Measurements from ENCODE around the gene TACC3.
A peak's percentile ranks its signal among the peaks of the same experiment; 100 is the strongest.

The TACC3 gene

DNA sequence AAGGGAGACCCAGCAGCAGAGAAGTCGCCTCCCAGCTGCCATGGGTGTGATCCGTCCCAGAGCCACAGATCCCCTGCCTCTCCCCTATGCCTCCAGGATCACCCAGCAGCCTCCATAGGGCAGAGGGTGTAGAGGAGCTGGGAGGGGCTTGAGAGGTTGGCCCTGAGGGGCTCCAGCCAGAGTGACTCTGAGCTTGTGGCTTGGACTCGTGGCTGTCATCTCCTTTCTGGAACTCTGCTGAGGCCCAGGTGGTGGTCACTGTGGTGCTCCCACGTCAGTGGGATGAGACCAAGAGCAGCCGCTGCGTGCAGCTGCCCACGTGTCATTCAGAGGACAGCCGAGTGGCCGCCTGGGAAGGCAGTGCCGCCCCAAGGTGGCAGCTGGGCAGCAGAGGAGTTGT, 4.2 kb downstream of the TACC3 start:
- DNase-seq: no peak

DNA sequence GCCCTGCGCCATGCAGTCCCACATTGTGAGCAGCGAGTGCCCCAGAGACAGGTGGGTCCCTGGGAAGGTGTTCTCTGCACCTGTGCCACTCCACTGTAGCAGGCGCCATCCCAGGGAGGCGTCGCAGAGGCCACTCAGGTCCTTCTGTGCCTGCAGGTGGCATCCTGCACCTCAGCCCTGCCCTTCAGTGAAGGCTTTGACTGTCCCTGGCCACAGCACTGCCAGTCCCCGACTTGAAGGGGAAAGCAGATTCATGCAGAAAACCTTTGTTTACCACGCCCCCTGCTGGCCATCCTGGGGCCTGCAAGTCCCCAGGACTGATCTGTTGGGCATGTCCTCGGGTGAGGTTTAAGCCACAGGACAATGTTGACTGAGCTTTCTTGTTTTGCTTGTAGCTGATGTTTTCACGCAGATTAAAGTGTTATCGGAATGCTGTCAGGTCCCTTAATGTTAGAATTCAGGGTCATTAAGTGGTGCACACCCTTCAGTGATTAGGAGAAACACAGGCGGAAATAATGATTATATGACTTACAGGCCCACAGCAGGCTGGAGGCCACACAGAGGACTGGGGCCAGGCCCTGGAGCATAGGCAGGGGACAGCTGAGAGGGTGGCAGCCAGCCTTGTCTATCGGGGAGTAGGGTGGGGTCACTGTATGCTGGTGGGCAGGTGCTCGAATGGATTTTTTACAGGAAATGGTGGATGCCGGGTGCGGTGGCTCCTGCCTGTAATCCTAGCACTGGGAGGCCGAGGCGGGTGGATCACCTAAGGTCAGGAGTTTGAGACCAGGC, 5.0 kb downstream of the TACC3 start:
- DNase-seq: peak; percentile 96

DNA sequence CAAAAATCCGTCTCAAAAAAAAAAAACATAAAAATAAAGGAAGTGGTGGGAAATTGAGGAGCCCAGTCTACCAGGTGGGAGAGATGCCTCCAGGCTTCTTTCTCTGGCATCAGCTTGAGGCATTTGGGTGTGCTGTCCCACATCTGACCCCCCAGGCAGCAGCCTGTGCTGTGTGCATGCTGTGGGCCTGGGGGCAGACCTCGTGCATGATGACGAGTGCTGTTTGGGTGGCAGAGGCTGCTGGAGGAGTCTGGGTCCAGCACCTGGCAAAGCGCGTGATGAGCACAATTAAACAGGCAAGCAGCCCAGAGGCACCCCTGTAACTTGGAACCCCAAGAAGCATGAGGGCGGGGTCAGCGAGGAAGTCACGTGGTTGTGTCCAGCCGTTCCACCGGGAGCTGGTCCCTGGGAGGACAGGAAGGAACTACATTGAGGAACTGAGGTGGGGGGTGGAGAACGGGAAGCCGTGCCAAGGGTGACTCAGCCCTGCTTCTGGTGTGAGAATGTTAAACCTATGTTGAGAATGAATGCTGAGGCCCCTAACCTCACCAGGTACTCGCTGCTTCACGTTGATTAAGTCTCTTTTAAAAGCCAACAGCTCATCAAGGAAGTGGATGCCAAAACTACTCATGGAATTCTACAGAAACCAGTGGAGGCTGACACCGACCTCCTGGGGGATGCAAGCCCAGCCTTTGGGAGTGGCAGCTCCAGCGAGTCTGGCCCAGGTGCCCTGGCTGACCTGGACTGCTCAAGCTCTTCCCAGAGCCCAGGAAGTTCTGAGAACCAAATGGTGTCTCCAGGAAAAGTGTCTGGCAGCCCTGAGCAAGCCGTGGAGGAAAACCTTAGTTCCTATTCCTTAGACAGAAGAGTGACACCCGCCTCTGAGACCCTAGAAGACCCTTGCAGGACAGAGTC, 6.1 kb downstream of the TACC3 start:
- DNase-seq: no peak

DNA sequence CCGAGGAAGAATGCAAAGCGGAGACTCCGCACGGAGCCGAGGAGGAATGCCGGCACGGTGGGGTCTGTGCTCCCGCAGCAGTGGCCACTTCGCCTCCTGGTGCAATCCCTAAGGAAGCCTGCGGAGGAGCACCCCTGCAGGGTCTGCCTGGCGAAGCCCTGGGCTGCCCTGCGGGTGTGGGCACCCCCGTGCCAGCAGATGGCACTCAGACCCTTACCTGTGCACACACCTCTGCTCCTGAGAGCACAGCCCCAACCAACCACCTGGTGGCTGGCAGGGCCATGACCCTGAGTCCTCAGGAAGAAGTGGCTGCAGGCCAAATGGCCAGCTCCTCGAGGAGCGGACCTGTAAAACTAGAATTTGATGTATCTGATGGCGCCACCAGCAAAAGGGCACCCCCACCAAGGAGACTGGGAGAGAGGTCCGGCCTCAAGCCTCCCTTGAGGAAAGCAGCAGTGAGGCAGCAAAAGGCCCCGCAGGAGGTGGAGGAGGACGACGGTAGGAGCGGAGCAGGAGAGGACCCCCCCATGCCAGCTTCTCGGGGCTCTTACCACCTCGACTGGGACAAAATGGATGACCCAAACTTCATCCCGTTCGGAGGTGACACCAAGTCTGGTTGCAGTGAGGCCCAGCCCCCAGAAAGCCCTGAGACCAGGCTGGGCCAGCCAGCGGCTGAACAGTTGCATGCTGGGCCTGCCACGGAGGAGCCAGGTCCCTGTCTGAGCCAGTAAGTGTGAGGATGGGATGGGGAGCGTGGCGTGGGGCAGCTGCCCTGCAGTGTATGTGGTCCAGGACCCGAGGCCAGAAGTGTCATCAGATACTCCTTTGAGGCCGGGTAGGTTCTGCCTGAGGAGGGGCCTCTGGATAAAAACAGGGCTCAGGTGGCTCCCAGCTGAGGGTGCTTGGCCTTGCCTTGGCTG, 7.0 kb downstream of the TACC3 start:
- no peak for DNase-seq

DNA sequence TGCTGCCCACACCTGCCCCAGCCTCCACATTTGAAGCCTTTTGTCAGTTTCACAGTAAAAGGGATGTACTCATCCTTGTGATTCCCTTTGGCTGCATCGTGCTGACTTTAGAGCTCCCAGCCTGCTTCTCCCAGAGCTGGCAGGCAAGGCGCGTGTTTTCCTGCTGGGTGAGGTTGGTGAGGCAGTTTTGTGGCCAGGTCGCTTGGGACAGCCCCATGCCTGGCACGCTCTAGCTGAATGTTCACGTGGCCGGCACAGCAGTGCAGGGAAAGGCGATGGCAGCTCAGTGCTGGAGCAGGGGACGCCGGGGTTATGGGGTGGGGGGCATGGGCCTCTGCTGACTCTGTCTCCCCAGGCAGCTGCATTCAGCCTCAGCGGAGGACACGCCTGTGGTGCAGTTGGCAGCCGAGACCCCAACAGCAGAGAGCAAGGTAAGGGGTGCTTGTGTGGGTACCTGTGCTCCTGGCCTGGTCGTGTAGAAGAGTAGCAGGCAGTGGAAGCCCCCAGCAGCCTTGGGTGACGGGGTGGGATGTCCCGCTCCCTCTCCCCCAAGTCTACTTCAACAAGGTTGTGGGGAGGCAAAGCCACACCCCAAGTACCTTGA, 9.3 kb downstream of the TACC3 start:
- DNase-seq: peak; percentile 45

DNA sequence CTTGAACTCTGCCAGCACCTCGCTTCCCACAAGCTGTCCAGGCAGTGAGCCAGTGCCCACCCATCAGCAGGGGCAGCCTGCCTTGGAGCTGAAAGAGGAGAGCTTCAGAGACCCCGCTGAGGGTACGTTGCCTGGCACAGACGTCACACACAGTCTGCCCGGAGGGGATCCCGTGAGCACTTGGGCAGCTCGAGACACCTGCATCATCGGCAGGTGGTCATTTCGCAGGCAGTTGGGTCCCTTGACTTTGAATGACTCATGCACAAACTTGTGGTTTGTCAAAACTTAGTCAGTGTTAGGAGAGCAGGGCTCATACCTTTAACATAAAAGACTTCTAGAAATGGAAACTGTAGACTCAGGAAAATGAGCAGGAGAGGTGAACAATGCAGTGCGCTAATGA, 9.9 kb downstream of the TACC3 start:
- DNase-seq: no peak

DNA sequence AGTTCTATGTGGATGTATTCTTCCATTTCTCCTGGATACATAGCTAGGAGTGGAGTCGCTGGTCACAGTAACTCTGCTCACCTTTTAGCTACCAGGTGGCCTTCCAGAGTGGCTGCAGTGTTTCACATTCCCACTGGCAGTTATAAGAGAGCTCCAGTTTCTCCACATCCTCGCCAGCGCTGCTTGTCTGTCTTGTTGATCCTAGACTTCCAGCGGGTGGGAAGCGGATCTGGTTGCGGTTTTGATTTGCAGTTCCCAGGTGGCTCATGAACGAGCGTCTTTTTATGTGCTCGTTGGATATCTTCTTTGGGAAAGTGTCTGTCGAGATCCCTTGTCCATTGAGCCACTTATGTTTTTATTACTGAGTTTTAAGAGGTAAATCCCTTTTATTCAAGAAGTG, 11.6 kb downstream of the TACC3 start:
- no peak for DNase-seq

DNA sequence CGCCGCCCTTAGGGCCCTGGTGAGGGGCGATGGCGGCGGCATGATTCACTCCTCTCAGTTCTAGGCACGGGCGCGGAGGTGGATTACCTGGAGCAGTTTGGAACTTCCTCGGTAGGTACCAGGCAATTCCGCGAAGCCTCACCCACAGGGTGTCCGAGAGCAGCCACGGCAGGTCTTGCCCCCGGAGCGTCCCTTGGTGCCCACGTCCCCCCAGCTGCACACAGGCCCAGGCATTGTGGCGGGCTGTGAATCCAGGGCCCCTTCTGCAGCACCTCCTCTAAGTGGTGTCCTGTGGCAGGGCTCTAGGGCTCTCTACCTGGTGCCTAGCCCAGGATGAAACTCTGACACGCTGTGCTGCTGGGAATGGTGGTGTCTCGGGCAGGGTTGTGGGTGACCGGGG, 13.9 kb downstream of the TACC3 start:
- DNase-seq: no peak

DNA sequence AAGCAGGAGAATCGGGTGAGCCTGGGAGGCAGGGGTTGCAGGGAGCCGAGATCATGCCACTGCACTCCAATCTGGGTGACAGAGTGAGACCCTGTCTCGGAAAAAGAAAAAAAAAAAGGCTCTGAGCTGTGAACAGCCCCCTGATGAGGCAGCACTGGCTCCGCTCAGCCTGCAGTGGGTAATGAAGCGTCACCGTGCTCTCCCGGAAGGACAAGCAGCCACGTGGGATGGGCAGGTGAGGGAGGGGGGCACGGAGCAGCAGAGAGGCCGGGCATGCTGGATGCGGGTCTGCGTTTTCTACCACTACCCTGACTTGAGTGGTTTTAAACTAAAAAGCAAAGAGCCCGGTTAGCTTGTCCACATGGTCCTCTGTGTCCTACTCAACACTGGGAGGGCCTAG, 15.5 kb downstream of the TACC3 start:
- DNase-seq: no peak

DNA sequence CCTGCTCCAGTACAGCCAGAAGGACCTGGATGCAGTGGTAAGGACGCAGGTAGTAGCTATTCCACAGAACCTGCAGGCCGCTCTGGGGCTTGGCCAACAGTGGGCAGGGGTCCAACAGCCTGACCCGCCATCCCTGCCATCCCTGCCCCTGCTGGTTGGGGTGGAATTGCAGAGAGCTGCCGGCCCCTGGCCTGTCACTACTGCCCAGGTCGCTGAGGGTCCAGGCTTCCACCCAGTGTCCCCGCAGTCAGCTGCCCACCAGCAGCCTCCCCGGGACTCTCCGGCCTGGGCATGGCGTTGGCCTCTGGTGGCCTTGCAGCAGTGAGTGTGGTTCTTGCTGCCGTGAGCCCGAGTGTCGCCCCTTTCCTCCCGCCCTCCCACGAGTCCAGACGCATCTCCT, 16.3 kb downstream of the TACC3 start:
- no peak for DNase-seq

DNA sequence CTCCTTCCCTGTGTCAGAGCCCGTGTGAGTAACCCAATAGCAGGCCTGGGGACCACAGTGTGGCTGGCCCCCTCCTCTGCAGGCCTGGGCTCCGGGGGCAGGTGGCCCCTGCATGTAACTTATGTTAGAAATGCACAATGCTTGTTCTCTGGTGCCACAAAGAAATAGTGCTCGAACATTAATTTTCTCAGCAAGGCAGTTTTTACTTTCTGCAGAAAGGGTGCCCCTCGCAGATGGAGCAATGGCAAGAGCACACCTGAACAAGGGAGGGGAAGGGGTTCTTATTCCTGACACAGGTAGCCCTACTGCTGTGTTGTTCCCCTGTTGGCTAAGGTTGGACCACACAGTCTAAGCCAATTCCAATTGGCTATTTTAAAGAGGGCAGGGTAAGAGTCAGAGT, 17.1 kb downstream of the TACC3 start:
- DNase-seq: no peak

DNA sequence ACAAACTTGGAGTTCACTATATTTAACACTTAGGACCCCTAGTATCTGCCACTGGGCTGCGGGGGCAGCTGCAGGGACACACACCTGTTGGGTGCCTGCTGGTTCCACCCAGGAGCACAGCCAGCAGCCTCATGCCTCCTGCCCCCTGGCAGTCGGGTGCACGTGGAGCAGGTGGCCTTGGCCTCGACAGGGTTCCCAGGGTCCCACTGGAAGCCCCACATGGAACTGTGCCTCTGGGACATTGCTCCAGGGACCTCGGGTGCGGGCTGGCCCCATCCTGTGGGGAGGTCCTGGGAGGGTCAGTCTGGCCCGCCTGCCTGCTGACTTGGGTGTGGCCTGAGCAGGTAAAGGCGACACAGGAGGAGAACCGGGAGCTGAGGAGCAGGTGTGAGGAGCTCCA, 18.0 kb downstream of the TACC3 start:
- DNase-seq: no peak

DNA sequence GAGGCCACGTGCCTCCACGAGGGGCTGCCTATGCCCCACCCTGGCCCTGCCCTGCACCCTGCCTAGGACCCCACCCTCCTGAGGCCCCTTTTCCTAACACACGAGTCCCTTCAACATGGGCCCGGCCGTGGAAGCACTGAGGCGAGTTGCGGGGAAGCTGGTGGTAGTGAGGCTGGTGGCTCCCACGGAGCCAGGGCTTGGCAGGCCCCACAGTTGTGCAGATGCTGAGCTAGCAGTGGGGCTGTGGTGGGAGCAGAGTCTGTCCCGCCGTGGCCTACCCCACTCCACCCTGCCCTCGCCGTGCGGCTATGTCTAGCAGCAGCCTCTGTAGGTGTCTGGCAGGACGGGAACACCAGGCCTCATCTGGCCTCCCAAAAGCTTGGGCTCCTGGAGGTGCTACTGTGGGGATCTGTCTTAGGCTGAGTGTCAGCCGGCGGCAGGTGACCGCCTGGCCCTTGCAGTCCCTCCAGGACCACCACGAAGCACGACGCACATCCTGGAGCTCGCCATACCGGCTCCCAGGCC, 18.8 kb downstream of the TACC3 start:
- DNase-seq: no peak

DNA sequence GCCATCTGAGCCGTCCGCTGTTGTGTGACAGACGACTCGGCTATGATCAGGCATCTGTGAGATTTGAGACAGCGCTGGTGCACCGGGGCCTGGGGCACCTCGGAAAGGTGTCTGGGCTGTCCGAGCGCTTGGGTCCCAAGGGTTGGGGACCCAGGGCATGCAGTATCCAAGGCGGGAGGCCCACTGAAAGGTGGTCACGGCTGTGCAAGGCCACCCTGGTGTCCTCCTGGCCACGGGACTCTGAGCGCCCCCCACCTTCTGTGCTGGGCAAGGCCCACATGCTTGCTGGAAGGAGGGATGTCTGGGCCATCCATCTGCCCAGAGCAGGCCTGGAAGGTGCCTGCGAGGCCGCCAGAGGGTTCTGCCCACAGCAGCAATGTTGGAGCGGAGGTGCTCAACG, 19.9 kb downstream of the TACC3 start:
- DNase-seq: no peak

DNA sequence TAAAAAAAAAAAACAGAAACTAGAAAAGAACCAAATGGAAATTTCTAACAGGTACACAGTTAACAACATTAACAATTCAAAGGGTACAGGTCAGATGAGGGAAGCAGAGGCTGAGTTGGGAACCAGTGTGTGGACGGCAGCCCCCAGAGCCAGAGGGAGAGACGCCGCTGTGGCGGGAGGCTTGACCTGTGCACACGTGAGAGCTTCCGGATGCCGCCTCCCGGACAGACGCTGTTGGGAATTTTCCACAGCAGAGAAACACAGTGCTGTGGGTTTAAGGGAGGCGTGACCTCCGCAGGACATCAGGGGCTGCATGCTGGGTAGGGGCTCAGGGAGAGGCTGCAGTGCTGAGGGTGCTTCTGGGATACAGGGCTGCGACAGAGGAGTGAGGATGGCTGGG, 22.2 kb downstream of the TACC3 start:
- no peak for DNase-seq

DNA sequence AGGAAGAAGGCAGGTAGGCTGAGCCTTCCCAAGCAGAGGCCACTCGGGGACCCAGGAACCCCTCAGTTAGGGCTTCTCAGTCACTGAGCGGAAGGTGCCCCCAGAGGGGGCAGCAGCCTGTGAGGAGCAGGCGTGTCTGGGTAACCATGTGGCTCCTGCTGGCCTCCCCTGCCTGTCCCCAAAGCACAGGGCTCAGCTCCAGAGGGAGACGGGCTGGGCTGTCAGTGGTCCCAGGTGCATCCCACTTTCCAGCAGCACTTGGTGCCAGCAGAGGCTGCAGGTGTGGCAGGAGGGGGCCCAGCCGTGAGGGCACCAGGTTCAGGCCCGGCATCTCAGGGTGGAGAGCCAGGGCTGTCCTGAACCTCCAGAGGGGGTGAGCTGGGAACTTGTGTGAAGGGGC, 22.7 kb downstream of the TACC3 start:
- no peak for DNase-seq

DNA sequence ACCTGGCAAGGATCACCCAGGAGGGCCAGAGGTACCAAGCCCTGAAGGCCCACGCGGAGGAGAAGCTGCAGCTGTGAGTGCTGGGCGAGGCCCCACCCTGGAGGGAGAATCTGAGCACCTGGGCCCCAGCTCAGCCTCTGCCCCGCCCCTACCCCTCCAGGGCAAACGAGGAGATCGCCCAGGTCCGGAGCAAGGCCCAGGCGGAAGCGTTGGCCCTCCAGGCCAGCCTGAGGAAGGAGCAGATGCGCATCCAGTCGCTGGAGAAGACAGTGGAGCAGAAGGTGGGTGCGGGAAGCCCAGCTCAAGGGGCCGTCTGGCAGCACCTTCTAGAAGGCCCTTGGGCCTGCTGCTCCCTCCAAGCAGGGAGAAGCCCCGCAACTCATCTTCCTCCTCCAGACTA, 23.2 kb downstream of the TACC3 start:
- DNase-seq: peak; percentile 55

DNA sequence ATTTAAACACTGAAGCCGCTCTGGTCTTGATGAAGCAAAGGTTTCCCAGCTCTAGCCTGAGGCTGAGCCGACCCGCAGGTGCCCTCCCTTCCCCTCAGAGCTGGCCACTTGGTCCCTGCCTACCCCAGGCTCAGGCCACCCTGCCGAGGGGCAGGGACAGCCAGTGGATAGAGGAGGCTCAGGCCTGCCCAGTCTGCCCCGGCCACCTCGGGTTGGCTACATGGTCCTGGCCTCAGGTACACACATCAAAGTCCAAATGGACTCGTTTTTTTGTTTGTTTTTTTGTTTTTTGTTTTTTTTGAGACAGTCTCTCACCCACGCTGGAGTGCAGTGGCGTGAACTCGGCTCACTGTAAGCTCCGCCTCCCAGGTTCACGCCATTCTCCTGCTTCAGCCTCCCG, 23.8 kb downstream of the TACC3 start:
- DNase-seq: no peak

DNA sequence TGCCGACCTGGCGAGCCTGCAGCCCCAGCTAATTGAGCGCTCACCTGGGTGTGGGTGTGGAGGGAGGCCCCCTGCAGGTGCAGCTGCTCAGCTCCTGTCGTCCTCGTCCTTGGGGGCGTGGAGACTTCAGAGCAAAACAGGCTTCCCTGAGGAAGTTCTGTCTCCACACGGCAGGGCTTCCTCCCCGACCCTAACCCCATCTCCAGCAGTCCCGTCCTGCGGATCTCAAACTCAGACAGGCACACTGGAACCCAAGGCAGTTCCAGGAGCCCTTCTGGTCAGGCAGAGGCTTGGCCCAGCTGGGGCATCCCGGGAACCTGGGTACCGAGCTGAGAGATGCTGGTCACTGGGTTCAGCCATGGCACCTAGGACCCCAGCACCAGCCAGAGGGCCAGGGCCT, 24.4 kb downstream of the TACC3 start:
- no peak for DNase-seq

DNA sequence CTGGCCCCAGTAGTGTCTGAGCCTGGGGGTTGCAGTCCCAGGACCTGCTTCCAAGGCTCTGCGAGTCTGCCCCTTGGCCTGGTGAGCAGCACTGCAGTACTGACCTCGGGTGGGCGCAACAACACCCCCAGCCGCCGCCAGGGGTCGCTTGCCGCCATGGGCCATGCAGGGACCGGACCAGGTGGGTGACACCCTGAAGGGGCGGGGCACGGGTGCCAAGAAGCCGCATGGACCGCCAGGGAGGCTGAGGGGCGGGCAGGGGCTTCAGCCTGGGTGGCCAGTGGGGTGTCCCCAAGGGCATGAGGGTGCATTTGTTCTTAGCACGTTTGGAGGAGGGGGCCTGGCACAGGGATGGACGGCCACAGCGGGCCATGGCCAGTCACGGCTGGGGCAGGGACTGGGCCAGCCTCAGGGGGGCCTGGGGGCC, 25.0 kb downstream of the TACC3 start:
- peak; percentile 97 for DNase-seq

DNA sequence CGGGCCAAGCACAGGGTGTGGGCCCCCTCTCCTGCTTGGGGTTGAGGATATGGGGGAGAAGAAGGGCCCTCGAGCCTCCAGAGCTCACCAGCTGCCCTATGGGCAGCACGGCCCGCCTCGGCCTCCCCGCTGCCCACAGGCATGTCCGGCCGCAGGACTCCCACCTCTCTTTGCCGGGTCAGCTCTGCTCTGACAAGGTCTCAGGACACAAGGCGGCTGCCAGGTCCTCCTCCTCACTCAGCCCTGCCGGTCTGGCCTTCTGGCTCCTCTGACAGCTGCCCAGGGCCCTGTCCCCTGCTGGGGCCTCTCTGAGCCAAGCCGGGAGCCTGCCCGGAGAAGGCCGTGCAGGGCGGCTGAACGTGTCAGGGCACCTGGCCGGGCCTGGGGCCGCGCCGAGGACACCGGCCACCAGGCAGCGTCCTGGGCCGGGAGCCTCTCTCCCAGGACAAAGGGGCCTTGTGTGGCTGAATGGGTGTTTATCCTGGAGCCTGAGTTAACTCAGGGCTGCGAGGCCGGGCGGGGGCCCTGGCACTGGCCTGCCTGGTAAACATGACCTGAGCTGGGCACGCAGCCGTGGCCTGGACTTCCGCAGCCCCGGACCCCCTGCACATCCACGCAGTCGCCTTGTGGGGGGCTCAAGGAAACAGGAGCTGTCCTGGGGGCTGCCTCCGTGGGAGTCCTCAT, 25.7 kb downstream of the TACC3 start:
- DNase-seq: peak; percentile 79

DNA sequence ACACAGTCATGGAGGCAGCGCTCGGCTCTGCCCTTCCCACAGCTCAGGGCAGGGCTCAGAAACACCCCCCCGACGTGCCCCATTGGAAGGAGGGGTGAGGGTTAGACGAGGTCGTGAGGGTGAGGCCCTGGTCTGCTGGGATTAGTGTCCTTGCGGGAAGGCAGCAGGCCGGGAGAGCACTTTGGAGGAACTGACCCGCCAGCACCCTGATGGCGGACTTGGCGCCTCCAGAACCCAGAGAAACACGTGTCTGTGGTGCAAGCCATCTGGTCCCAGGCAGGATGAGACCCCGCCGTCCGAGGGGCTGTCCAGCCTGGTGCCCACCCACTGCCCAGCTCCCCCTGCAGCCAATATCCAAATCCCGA, 26.3 kb downstream of the TACC3 start:
- no peak for DNase-seq
